ENCODE data around the gene ALKBH8.

ALKBH8 gene

GRCh38 chr11:107565219-107565937 is at the start of gene ALKBH8:
Gene ALKBH8 (minus strand): TSS chr11:107565735. CDS start chr11:107560893, 4,842 bp downstream.
- peak within 1 kb of the TSS; percentile 65 for H3K27ac ChIP-seq (ENCODE audit: low read depth, low read length)
- peak within 1 kb of the TSS; percentile 75 for H3K4me3 ChIP-seq (ENCODE audit: low read length)
- no peaks in the 10 kb centered on the region for H3K27me3 ChIP-seq (ENCODE audit: control insufficient read depth, insufficient read depth, low read length)
- peaks cover 12% of the 10 kb centered on the region for H3K4me1 ChIP-seq (ENCODE audit: control insufficient read depth, insufficient read depth, low read length)
- H3K36me3 ChIP-seq (ENCODE audit: control insufficient read depth, insufficient read depth, low read length): no peaks in the 10 kb centered on the region
- H3K9ac ChIP-seq (ENCODE audit: low read length): peak within 1 kb of the TSS; percentile 49

- H3K4me3 ChIP-seq (ENCODE audit: low read length): no peak overlapping the region
Observed at GRCh38 chr11:107612445-107612844, 46.9 kb upstream of the ALKBH8 start.

GRCh38 chr11:107609400-107610218 is 44.1 kb upstream of the ALKBH8 start:
- Histone ChIP-seq H3K36me3 (ENCODE audit: control insufficient read depth, insufficient read depth, low read length) (no peaks in the 10 kb centered on the region), H3K4me1 (ENCODE audit: control insufficient read depth, insufficient read depth, low read length) (no peaks in the 10 kb centered on the region), H3K9ac (ENCODE audit: low read length) (no peak overlapping the region), H3K4me3 (ENCODE audit: low read length) (no peak overlapping the region), H3K27me3 (ENCODE audit: control insufficient read depth, insufficient read depth, low read length) (no peaks in the 10 kb centered on the region), H3K27ac (ENCODE audit: low read depth, low read length) (no peak overlapping the region)

More at GRCh38 chr11:107612445-107612844, 46.9 kb upstream of the ALKBH8 start:
- Histone ChIP-seq H3K27me3 (ENCODE audit: control insufficient read depth, insufficient read depth, low read length) (no peaks in the 10 kb centered on the region), H3K9ac (ENCODE audit: low read length) (no peak overlapping the region), H3K4me1 (ENCODE audit: control insufficient read depth, insufficient read depth, low read length) (no peaks in the 10 kb centered on the region), H3K36me3 (ENCODE audit: control insufficient read depth, insufficient read depth, low read length) (no peaks in the 10 kb centered on the region), H3K27ac (ENCODE audit: low read depth, low read length) (no peak overlapping the region)

GRCh38 chr11:107608809-107609208 is 43.3 kb upstream of the ALKBH8 start:
- H3K9ac ChIP-seq (ENCODE audit: low read length): no peak overlapping the region
- H3K27ac ChIP-seq (ENCODE audit: low read depth, low read length): no peak overlapping the region
- no peaks in the 10 kb centered on the region for H3K36me3 ChIP-seq (ENCODE audit: control insufficient read depth, insufficient read depth, low read length)
- H3K27me3 ChIP-seq (ENCODE audit: control insufficient read depth, insufficient read depth, low read length): no peaks in the 10 kb centered on the region
- no peak overlapping the region for H3K4me3 ChIP-seq (ENCODE audit: low read length)
- H3K4me1 ChIP-seq (ENCODE audit: control insufficient read depth, insufficient read depth, low read length): no peaks in the 10 kb centered on the region

- Histone ChIP-seq H3K36me3 (ENCODE audit: control insufficient read depth, insufficient read depth, low read length) (no peaks in the 10 kb centered on the region), H3K4me3 (ENCODE audit: low read length) (no peak overlapping the region), H3K27ac (ENCODE audit: low read depth, low read length) (no peak overlapping the region), H3K9ac (ENCODE audit: low read length) (no peak overlapping the region), H3K4me1 (ENCODE audit: control insufficient read depth, insufficient read depth, low read length) (no peaks in the 10 kb centered on the region), H3K27me3 (ENCODE audit: control insufficient read depth, insufficient read depth, low read length) (peaks cover 2% of the 10 kb centered on the region)
Observed at GRCh38 chr11:107606141-107606540, 40.6 kb upstream of the ALKBH8 start.

GRCh38 chr11:107605061-107606006 is 39.8 kb upstream of the ALKBH8 start:
- H3K27ac ChIP-seq (ENCODE audit: low read depth, low read length): no peak overlapping the region
- H3K36me3 ChIP-seq (ENCODE audit: control insufficient read depth, insufficient read depth, low read length): no peaks in the 10 kb centered on the region
- no peak overlapping the region for H3K9ac ChIP-seq (ENCODE audit: low read length)
- H3K4me1 ChIP-seq (ENCODE audit: control insufficient read depth, insufficient read depth, low read length): no peaks in the 10 kb centered on the region
- no peak overlapping the region for H3K4me3 ChIP-seq (ENCODE audit: low read length)
- peaks cover 2% of the 10 kb centered on the region for H3K27me3 ChIP-seq (ENCODE audit: control insufficient read depth, insufficient read depth, low read length)

- Histone ChIP-seq H3K36me3 (ENCODE audit: control insufficient read depth, insufficient read depth, low read length) (no peaks in the 10 kb centered on the region), H3K4me1 (ENCODE audit: control insufficient read depth, insufficient read depth, low read length) (no peaks in the 10 kb centered on the region), H3K27me3 (ENCODE audit: control insufficient read depth, insufficient read depth, low read length) (peaks cover 8% of the 10 kb centered on the region), H3K27ac (ENCODE audit: low read depth, low read length) (no peak overlapping the region), H3K4me3 (ENCODE audit: low read length) (no peak overlapping the region), H3K9ac (ENCODE audit: low read length) (no peak overlapping the region)
Observed at GRCh38 chr11:107598225-107599139, 32.9 kb upstream of the ALKBH8 start.

- Histone ChIP-seq H3K36me3 (ENCODE audit: control insufficient read depth, insufficient read depth, low read length) (no peaks in the 10 kb centered on the region), H3K9ac (ENCODE audit: low read length) (no peak overlapping the region), H3K27ac (ENCODE audit: low read depth, low read length) (no peak overlapping the region), H3K4me1 (ENCODE audit: control insufficient read depth, insufficient read depth, low read length) (peaks cover 3% of the 10 kb centered on the region), H3K4me3 (ENCODE audit: low read length) (no peak overlapping the region), H3K27me3 (ENCODE audit: control insufficient read depth, insufficient read depth, low read length) (peaks cover 12% of the 10 kb centered on the region)
Observed at GRCh38 chr11:107594736-107595135, 29.2 kb upstream of the ALKBH8 start.

GRCh38 chr11:107593951-107594350 is 28.4 kb upstream of the ALKBH8 start:
- peaks cover 12% of the 10 kb centered on the region for H3K27me3 ChIP-seq (ENCODE audit: control insufficient read depth, insufficient read depth, low read length)
- H3K4me3 ChIP-seq (ENCODE audit: low read length): no peak overlapping the region
- peaks cover 3% of the 10 kb centered on the region for H3K4me1 ChIP-seq (ENCODE audit: control insufficient read depth, insufficient read depth, low read length)
- no peak overlapping the region for H3K9ac ChIP-seq (ENCODE audit: low read length)
- H3K27ac ChIP-seq (ENCODE audit: low read depth, low read length): no peak overlapping the region
- H3K36me3 ChIP-seq (ENCODE audit: control insufficient read depth, insufficient read depth, low read length): no peaks in the 10 kb centered on the region

GRCh38 chr11:107592813-107593212 is 27.3 kb upstream of the ALKBH8 start:
- Histone ChIP-seq H3K9ac (ENCODE audit: low read length) (no peak overlapping the region), H3K36me3 (ENCODE audit: control insufficient read depth, insufficient read depth, low read length) (no peaks in the 10 kb centered on the region), H3K27ac (ENCODE audit: low read depth, low read length) (no peak overlapping the region), H3K4me3 (ENCODE audit: low read length) (no peak overlapping the region), H3K27me3 (ENCODE audit: control insufficient read depth, insufficient read depth, low read length) (peaks cover 12% of the 10 kb centered on the region), H3K4me1 (ENCODE audit: control insufficient read depth, insufficient read depth, low read length) (peaks cover 3% of the 10 kb centered on the region)

GRCh38 chr11:107592231-107592590 is 26.7 kb upstream of the ALKBH8 start:
- H3K27me3 ChIP-seq (ENCODE audit: control insufficient read depth, insufficient read depth, low read length): peaks cover 12% of the 10 kb centered on the region

More at GRCh38 chr11:107592231-107592590, 26.7 kb upstream of the ALKBH8 start:
- Histone ChIP-seq H3K36me3 (ENCODE audit: control insufficient read depth, insufficient read depth, low read length) (no peaks in the 10 kb centered on the region), H3K9ac (ENCODE audit: low read length) (no peak overlapping the region), H3K4me3 (ENCODE audit: low read length) (peak overlapping the region; percentile 87), H3K4me1 (ENCODE audit: control insufficient read depth, insufficient read depth, low read length) (peaks cover 3% of the 10 kb centered on the region), H3K27ac (ENCODE audit: low read depth, low read length) (no peak overlapping the region)
